ENCODE data around the gene MTA1.

Gene MTA1

GRCh38 chr14:105505101-105505500, 85.5 kb downstream of the MTA1 start:
- FAIRE-seq (no peak), DNase-seq (ENCODE audit: insufficient read length, low spot score) (peak; percentile 17)
- no peak for TF ChIP-seq TAF1 (IDR thresholded peaks at IDR 0.05; ENCODE audit: low read depth, low read length)

- FAIRE-seq (no peak), DNase-seq (ENCODE audit: insufficient read length, low spot score) (peak; percentile 12)
- TF ChIP-seq SPI1 (IDR thresholded peaks at IDR 0.05; ENCODE audit: low read depth, low read length) (no peak), POU2F2 (IDR thresholded peaks at IDR 0.05; ENCODE audit: low read depth, low read length) (no peak), PAX5 (IDR thresholded peaks at IDR 0.05; ENCODE audit: insufficient read depth, low read length, severe bottlenecking) (no peak), POLR2A (IDR thresholded peaks at IDR 0.05; ENCODE audit: low read depth, low read length) (no peak), POLR2AphosphoS5 (IDR thresholded peaks at IDR 0.05; ENCODE audit: low read depth, low read length) (no peak), TAF1 (IDR thresholded peaks at IDR 0.05; ENCODE audit: low read depth, low read length) (no peak)
These were observed 87.6 kb downstream of the MTA1 start for GRCh38 chr14:105507247-105507646.

DNA sequence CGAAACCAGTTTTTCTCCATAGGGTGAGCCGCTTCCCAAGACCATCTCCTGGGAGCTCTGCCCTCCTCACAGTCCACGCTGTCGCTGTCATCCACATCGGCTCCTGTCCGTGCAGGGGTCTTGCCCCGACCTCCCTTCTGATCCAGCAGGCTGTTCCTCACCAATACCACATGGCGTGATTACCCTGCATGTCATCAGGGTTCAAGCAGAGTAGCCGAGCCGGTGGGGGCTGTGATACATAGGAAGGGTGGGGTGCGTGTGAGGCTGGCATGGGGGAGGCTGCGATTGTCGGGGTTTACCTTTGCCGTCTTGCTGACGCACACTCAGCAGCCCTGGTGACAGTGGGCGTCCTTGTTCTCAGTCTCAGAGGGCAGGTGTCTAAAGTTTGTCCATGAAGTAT, 88.4 kb downstream of the MTA1 start:
- no peak for DNase-seq (ENCODE audit: insufficient read length, low spot score)
- TF ChIP-seq SPI1 (IDR thresholded peaks at IDR 0.05; ENCODE audit: low read depth, low read length) (no peak), POU2F2 (IDR thresholded peaks at IDR 0.05; ENCODE audit: low read depth, low read length) (no peak), POLR2AphosphoS5 (IDR thresholded peaks at IDR 0.05; ENCODE audit: low read depth, low read length) (no peak), TAF1 (IDR thresholded peaks at IDR 0.05; ENCODE audit: low read depth, low read length) (no peak), PAX5 (IDR thresholded peaks at IDR 0.05; ENCODE audit: insufficient read depth, low read length, severe bottlenecking) (no peak), POLR2A (IDR thresholded peaks at IDR 0.05; ENCODE audit: low read depth, low read length) (no peak)
- no peak for FAIRE-seq

GRCh38 chr14:105508601-105509000, 89.0 kb downstream of the MTA1 start:
- DNase-seq (ENCODE audit: insufficient read length, low spot score) (no peak), FAIRE-seq (no peak)
- TF ChIP-seq TAF1 (IDR thresholded peaks at IDR 0.05; ENCODE audit: low read depth, low read length) (no peak), POLR2AphosphoS5 (IDR thresholded peaks at IDR 0.05; ENCODE audit: low read depth, low read length) (no peak), SPI1 (IDR thresholded peaks at IDR 0.05; ENCODE audit: low read depth, low read length) (no peak), POU2F2 (IDR thresholded peaks at IDR 0.05; ENCODE audit: low read depth, low read length) (no peak), PAX5 (IDR thresholded peaks at IDR 0.05; ENCODE audit: insufficient read depth, low read length, severe bottlenecking) (no peak)

- TF ChIP-seq POLR2A (IDR thresholded peaks at IDR 0.05; ENCODE audit: low read depth, low read length) (no peak), TAF1 (IDR thresholded peaks at IDR 0.05; ENCODE audit: low read depth, low read length) (no peak), PAX5 (IDR thresholded peaks at IDR 0.05; ENCODE audit: insufficient read depth, low read length, severe bottlenecking) (no peak), SPI1 (IDR thresholded peaks at IDR 0.05; ENCODE audit: low read depth, low read length) (no peak), POU2F2 (IDR thresholded peaks at IDR 0.05; ENCODE audit: low read depth, low read length) (no peak), POLR2AphosphoS5 (IDR thresholded peaks at IDR 0.05; ENCODE audit: low read depth, low read length) (no peak)
- FAIRE-seq (no peak), DNase-seq (ENCODE audit: insufficient read length, low spot score) (no peak)
These were observed 97.5 kb downstream of the MTA1 start for GRCh38 chr14:105517096-105517495.

DNA sequence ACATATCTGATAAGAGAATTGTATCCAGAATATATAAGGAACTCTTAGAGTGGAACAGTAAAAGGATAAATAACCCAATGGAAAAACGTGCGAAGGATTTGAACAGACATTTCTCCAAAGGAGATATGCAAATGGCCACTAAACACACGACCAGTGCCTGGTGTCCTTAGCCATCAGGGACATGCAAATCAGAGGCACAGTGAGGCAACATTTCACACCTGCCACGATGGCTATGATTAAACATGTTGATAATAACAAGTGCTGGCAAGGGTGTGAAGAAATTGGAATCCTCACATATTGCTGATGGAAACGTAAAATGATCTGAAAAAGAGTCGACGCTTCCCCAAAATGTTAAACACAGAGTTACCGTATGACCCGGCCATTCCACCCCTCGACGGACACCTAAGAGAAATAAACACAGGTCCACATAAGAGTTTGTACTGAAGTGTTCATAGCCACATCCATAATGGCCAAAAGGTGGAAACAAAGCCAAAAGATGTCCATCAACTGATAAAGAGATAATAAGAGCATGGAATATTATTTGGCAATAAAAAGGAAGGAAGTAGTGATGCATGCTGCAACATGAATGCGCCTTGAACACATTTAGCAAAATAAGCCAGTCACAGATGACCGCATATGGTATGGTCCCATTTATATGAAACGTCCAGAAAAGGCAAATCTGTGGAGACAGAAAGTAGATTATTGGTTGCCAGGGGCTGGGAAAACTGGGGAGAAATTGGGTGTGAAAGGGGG, 100.5 kb downstream of the MTA1 start:
- TF ChIP-seq TAF1 (IDR thresholded peaks at IDR 0.05; ENCODE audit: low read depth, low read length) (no peak), PAX5 (IDR thresholded peaks at IDR 0.05; ENCODE audit: insufficient read depth, low read length, severe bottlenecking) (no peak), POLR2A (IDR thresholded peaks at IDR 0.05; ENCODE audit: low read depth, low read length) (no peak), POU2F2 (IDR thresholded peaks at IDR 0.05; ENCODE audit: low read depth, low read length) (no peak), SPI1 (IDR thresholded peaks at IDR 0.05; ENCODE audit: low read depth, low read length) (no peak), POLR2AphosphoS5 (IDR thresholded peaks at IDR 0.05; ENCODE audit: low read depth, low read length) (no peak)
- FAIRE-seq (no peak), DNase-seq (ENCODE audit: insufficient read length, low spot score) (no peak)

Data from GM12891 (cell line).